Measurements from ENCODE around the gene IL32. TPM values are rescaled to one million over a fixed set of nuclear protein-coding genes. Genes with fewer than 3 reads are reported as not detected.

IL32 gene
- total and polyA plus RNA-seq, 9 of the 15 experiments (the other 6 are each of a cell fraction or from before 2014, with no cell fraction given): 0.21 to 2.2 (median 0.37) TPM; not detected in 3

DNA sequence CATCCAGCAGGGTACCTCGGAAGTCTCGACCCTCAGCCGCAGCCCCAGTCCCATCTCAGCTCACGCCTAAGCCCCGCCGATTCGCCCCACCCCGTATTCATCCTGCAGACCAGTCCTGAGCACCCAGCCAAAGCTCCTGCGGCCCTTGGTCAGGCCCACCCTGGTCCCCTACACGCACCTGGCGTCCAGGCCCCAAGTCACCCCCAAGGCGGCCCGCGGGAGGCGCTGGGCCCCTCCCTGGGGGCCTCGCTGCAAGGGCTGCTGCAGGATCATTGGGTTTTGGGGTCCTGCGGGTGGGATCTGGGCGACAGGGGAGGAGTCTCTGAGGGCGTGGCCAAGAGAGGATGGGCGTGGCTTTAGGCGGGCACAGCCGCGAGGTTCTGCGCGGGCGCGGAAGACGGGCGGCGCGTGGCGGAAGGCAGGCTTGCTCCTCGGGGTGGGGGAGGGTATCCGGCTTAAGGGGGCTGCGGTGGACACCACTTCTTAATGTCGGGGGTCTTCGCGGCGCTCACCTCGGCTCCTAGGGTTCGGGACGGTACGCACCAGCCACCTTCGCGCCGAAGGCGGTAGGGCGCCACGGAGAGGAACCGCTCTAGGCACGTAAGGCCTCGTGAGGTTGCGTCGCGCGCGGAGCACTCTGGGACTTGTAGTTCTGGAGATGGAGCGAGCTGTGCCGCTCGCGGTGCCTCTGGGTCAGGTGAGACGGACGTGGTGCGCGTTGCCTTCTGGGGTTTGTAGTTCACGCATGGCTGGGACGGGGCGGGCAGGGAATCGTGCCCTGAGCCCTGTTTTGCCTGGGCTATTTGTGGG, 41.6 kb upstream of the IL32 start, which contains the start of the genes HCFC1R1 and THOC6 (continued):
- TF ChIP-seq NCOA6 (IDR thresholded peaks at IDR 0.05) (peak; percentile 81), RUNX1 (IDR thresholded peaks at IDR 0.05; ENCODE audit: low read depth) (no peak), RBBP5 (IDR thresholded peaks at IDR 0.05; ENCODE audit: borderline replicate concordance, insufficient read depth, low read length, poor library complexity, severe bottlenecking) (peak; percentile 61), ZFX (CRISPR knock-in tag; IDR thresholded peaks at IDR 0.05) (peak; percentile 95), POLR2A (conservative IDR thresholded peaks at IDR 0.05) (peak; percentile 95), RAD51 (IDR thresholded peaks at IDR 0.05; ENCODE audit: borderline replicate concordance, low read depth) (peak; percentile 85), PML (IDR thresholded peaks at IDR 0.05; ENCODE audit: low read length) (peak; percentile 71), NR3C1 (CRISPR knock-in tag; IDR thresholded peaks at IDR 0.05) (no peak), SMARCC2 (IDR thresholded peaks at IDR 0.05; ENCODE audit: low read depth) (no peak), ZNF3 (CRISPR knock-in tag; IDR thresholded peaks at IDR 0.05) (no peak), NFYB (IDR thresholded peaks at IDR 0.05; ENCODE audit: extremely low read depth, insufficient read length) (no peak), GATAD2B (IDR thresholded peaks at IDR 0.05; ENCODE audit: borderline replicate concordance) (no peak), TEAD1 (CRISPR knock-in tag; IDR thresholded peaks at IDR 0.05) (peak; percentile 56; a peak in 2 of 4 replicates), JUN (IDR thresholded peaks at IDR 0.05; ENCODE audit: borderline replicate concordance, low read depth, low read length) (peak; percentile 61), JUN (CRISPR knock-in tag; IDR thresholded peaks at IDR 0.05; ENCODE audit: borderline replicate concordance) (no peak), ZBTB1 (CRISPR knock-in tag; IDR thresholded peaks at IDR 0.05; ENCODE audit: borderline replicate concordance, low read depth) (no peak), SIN3A (IDR thresholded peaks at IDR 0.05; ENCODE audit: borderline replicate concordance in 2 of 2, control insufficient read depth in 1 of 2, low read depth in 2 of 2, low read length in 2 of 2) (peak; percentile 33 to 51; a peak in 2 of 4 replicates), ZNF354B (CRISPR knock-in tag; IDR thresholded peaks at IDR 0.05) (no peak), ZNF212 (CRISPR knock-in tag; IDR thresholded peaks at IDR 0.05) (no peak), CREM (IDR thresholded peaks at IDR 0.05; ENCODE audit: low read depth) (peak; percentile 97), E2F3 (CRISPR knock-in tag; IDR thresholded peaks at IDR 0.05) (peak; percentile 72; the same call in 1 of the 2 replicates), HDAC6 (IDR thresholded peaks at IDR 0.05; ENCODE audit: low read depth, low read length) (peak; percentile 46; the same call in 1 of the 2 replicates)
- TF ChIP-seq, protein P1, sequence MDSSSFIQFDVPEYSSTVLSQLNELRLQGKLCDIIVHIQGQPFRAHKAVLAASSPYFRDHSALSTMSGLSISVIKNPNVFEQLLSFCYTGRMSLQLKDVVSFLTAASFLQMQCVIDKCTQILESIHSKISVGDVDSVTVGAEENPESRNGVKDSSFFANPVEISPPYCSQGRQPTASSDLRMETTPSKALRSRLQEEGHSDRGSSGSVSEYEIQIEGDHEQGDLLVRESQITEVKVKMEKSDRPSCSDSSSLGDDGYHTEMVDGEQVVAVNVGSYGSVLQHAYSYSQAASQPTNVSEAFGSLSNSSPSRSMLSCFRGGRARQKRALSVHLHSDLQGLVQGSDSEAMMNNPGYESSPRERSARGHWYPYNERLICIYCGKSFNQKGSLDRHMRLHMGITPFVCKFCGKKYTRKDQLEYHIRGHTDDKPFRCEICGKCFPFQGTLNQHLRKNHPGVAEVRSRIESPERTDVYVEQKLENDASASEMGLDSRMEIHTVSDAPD (CRISPR knock-in tag; IDR thresholded peaks at IDR 0.05): no peak
- TF ChIP-seq, protein P2, sequence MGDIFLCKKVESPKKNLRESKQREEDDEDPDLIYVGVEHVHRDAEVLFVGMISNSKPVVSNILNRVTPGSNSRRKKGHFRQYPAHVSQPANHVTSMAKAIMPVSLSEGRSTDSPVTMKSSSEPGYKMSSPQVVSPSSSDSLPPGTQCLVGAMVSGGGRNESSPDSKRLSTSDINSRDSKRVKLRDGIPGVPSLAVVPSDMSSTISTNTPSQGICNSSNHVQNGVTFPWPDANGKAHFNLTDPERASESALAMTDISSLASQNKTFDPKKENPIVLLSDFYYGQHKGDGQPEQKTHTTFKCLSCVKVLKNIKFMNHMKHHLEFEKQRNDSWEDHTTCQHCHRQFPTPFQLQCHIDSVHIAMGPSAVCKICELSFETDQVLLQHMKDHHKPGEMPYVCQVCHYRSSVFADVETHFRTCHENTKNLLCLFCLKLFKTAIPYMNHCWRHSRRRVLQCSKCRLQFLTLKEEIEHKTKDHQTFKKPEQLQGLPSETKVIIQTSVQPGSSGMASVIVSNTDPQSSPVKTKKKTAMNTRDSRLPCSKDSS (IDR thresholded peaks at IDR 0.05; ENCODE audit: low read depth, partially characterized antibody): no peak
- TF ChIP-seq, protein P3, sequence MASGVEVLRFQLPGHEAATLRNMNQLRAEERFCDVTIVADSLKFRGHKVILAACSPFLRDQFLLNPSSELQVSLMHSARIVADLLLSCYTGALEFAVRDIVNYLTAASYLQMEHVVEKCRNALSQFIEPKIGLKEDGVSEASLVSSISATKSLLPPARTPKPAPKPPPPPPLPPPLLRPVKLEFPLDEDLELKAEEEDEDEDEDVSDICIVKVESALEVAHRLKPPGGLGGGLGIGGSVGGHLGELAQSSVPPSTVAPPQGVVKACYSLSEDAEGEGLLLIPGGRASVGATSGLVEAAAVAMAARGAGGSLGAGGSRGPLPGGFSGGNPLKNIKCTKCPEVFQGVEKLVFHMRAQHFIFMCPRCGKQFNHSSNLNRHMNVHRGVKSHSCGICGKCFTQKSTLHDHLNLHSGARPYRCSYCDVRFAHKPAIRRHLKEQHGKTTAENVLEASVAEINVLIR (CRISPR knock-in tag; IDR thresholded peaks at IDR 0.05): peak; percentile 64
